Mesenteric fat pad (tissue), 1 donor: Measurements from ENCODE around the gene NOL8. TPM values are rescaled to one million over a fixed set of nuclear protein-coding genes. Genes with fewer than 3 reads are reported as not detected.

ENCODE experiments used
- DNase-seq: peaks from one replicate; pipeline ENCODE4 v3.0.0-alpha.2; 2020; ENCODE audit warnings: low spot score
- long read RNA-seq: library from polyadenylated mRNA; unstranded; transcript quantifications from one replicate; pipeline ENCODE4 v2.0.0, GENCODE V29; 2020
- total RNA-seq: library from RNA; stranded (reverse); fragmentation: NEBNext Ultra II Directional; extraction: Animal tissue kit (Norgen Biotek cat#: 25700); gene quantifications from one replicate; pipeline ENCODE4 v1.2.1, GENCODE V29; 2021
- donor health status: DM: yes; HTN: yes; CAD: no.

NOL8 gene
- 28.7 TPM for total RNA-seq
- long read RNA-seq, transcript NOL8-204 (7 exons, 1,098 nt), result major isoform, 9 of 70 reads
- long read RNA-seq, partial matches to known transcripts, result 55 of 70 reads
- long read RNA-seq, other reads (novel, unspliced or antisense), result 6 of 70 reads

GRCh38 chr9:92325269-92325990, at the start of gene NOL8, which contains the start of gene CENPP:
NOL8 (minus strand) TSS chr9:92325350; CDS start chr9:92324161, 1,189 bp downstream.
CENPP (plus strand) TSS chr9:92325953.
- peak; percentile 92 for DNase-seq

GRCh38 chr9:92373167-92373566, 48.0 kb upstream of the NOL8 start:
- DNase-seq, result no peak

- no peak for DNase-seq
These were observed 43.9 kb upstream of the NOL8 start for GRCh38 chr9:92369075-92369474.

DNA sequence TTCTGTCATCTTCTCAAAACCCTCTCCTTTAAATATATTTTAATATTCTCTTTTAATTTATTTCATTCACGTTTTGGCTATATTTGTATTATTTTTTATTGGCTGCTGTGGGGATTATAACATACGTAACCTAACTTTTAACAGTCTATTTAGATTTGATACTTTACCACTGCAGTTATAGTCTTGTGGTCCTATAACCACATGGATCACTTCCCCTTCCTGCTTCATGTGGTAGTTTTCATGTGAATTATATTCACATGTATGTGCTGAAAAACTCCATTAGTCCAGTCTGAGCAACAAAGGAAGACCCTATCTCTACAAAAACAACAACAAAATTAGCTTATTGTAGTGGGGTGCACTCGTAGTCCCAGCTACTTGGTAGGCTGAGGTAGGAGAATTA, 34.9 kb upstream of the NOL8 start:
- DNase-seq, result no peak

DNA sequence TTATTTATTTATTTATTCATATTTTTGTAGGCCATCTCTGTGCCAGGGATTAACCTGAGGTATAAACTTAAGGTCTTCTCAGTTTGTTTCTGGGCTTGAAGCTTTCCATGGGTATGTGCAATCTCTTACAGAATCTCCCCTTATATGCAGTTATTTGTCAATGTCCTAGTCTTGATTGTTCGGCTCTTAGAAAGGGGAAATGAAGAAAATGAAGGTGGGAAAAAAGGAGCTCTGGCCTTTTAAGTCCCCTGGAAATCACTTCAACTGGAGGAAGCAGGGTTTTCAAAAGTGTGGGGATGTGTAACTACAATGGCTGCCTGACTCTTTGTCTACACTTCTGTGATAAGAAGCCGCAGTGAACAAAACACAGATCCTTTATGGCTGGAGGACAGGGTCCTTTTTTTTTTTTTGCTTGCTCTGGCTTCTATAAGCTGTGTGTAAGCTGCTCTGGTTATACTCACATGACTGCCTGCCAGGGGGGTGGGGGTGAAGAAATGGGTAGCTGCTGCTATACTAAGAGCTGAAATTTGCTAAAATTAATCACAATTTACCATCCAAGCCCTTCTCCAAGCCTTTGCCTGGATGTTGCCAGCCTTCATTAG, 34.3 kb upstream of the NOL8 start:
- no peak for DNase-seq

- no peak for DNase-seq
These were observed 27.9 kb upstream of the NOL8 start for GRCh38 chr9:92353051-92353450.

GRCh38 chr9:92350740-92351133, 25.6 kb upstream of the NOL8 start:
- DNase-seq, result no peak

- no peak for DNase-seq
These were observed 24.9 kb upstream of the NOL8 start for GRCh38 chr9:92349771-92350739.

DNA sequence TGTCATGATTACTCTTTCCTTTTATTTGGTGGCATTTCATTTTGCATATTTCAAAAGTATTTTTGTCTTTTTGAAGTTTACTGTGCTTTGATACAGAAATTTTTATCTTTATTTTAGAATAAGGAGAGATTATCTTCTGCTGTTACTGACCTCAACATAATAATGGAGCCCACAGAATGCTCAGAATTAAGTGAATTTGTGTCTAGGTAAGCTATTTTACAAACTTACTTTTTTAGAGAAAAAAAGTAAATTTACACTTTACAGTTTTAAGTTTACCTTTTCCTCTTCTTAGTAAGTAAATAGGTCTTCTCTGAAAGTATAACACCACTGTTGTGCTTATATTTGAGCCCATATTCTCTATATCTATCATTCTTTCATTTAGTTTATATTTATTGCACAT, 20.4 kb upstream of the NOL8 start:
- DNase-seq, result no peak

GRCh38 chr9:92342825-92343488, 17.8 kb upstream of the NOL8 start:
- no peak for DNase-seq

DNA sequence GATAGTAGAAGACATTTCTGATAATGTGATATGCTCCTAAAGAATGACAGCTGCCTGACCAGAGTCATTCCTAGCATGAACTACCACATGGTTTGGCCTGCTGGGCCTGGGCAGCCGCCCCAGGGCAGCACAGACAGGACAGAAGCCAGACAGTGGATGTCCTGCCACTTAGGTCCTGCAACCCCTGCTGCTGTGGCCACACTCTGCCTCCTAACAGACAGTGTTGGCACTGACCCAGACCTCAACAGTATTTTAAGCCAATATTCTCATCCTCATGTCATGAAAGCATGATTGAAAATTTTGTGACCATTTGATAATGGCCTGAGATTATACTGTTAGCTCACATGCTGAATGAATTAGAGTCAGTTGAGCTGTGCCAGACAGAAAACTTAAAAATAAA, 16.4 kb upstream of the NOL8 start:
- DNase-seq, result no peak

- no peak for DNase-seq
These were observed 8.1 kb upstream of the NOL8 start for GRCh38 chr9:92333282-92333634.

- no peak for DNase-seq
These were observed 7.6 kb upstream of the NOL8 start for GRCh38 chr9:92332577-92333281.

DNA sequence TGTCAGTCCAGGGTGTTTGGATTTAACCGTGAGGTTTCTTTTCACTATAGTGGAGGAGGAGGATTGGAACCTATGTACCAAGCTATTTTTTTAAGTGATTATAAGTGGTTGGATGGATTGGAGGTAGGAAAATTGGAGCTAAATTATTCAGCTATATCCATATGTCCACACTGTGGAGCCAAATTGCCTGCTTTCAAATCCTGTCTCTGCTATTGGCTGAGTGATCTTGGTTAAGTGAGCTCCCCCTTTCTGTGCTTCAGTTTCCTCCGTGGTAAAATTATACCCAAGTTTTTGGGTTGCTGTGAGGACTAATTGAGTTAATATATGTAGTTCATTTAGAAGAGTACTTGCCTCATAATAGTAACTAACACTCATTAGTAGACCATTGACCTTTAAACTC, 3.1 kb upstream of the NOL8 start:
- no peak for DNase-seq

DNA sequence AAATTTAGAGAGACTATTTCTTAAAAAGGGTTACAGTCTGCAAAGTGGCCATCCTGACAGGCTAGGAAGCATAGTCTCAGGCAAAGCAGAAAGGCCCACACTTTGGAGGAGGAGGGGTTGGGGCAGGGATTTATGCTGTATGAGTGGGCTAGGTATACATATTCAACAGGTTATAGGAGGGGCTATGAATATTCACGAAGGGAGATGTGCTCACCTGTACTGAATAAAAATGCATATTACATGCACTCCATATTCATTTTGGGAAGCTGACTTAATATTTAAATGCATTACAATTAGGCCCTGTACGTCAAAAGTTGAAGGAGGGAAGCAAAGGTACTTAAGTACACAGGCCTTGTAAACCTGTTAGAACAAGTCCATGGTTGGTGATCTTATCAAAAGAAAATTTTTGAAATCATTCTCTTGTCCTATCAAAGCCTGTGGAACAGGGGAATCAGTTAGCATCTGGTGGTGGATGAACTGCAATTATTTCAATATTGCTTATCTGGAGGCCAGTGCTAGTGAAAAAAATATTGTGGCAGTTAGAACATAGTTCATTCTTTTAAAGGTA, 2.2 kb upstream of the NOL8 start:
- no peak for DNase-seq

DNA sequence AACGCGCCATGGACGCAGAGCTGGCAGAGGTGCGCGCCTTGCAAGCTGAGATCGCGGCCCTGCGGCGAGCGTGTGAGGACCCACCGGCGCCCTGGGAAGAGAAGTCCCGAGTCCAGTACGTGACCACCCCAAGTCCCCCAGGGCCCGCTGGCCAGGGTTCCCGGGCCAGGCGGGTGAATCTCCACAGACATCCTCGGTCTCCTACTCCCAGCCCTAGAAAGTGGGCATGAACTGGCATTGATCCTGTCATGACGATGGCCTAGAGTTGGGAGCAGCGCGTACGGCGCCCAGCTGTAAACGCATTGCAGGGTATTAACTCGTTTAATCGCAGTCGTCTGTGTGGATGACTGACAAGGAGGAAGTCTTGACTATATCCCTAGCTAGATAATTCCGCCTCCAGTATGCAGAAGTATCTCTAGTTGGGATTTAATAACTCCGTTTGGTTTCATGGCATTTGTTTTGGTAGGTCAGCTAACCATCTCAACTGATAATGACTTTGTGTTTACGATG, 896 bp upstream of the NOL8 start:
- no peak for DNase-seq

GRCh38 chr9:92324889-92325268, 271 bp downstream of the NOL8 start:
- DNase-seq, result no peak

DNA sequence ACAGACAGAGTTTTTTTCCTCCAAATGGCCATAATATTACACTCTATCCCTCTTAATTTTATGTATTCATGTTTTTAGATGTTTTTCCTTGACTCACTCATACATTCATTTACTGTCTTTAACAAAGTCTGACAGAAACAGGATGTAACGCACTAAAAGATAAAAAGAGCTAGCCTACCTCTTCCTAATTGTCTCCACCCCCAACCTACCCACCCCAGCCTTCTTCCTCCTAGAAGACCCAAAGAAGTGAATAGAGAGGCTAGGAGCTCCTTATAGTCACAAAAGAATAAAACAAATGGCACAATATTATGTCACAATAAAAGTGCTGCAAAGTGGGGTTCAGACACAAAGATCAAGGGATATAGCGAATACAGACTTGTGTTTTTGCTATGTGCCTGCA, 719 bp downstream of the NOL8 start:
- DNase-seq, result no peak

DNA sequence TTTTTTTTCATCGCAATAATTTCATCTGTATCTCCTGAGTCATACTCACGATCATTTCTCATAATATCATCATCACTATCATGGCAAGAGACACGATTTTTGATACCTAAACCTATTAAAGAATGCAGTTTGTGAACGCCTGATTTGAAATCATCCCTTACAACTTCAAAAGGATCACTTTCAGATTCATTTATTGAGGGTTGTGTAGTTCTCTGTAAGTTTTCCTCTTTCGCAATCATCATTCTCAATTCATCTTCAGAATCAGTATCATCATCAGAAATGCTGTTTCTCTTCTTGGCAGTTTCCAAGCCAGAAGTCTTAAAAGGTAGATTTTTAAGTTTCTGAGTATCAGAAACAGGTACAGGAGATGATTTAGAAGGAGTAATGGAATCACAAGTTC, 9.7 kb downstream of the NOL8 start:
- no peak for DNase-seq

- no peak for DNase-seq
These were observed 11.5 kb downstream of the NOL8 start for GRCh38 chr9:92313624-92314012.
